Pons (tissue), 1 donor: ENCODE data around the gene TMEM37.

Experiments used
- DNase-seq: peaks from one replicate; pipeline ENCODE4 v3.0.0-alpha.2; 2016; ENCODE audit warnings: low spot score

Gene TMEM37

GRCh38 chr2:119433636-119434327, 2.1 kb downstream of the TMEM37 start:
- no peak for DNase-seq

DNA sequence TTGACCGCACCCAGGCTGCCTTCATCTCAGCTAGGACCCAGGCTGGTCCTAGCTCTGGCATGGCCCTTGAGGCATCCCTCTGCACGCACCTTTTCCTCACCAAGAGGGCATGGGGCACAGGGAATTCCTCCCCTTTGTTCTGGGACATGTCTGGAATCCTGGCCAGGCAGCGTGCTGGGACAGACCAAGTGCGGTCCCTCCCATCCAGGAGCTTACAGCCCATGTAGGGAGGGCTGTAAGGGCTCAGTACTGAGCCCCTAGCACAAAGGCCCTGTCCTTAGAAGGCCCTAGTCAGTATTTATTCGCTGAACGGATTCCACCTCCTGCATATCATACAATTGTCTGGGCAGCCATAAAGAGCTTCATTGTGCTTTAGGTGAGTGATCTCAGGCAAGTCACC, 3.0 kb downstream of the TMEM37 start:
- DNase-seq, result no peak

GRCh38 chr2:119435081-119435952, 3.7 kb downstream of the TMEM37 start:
- DNase-seq, result no peak

GRCh38 chr2:119435953-119436297, 4.3 kb downstream of the TMEM37 start:
- no peak for DNase-seq

- DNase-seq, result no peak
Observed at GRCh38 chr2:119436993-119437772, 5.5 kb downstream of the TMEM37 start.

DNA sequence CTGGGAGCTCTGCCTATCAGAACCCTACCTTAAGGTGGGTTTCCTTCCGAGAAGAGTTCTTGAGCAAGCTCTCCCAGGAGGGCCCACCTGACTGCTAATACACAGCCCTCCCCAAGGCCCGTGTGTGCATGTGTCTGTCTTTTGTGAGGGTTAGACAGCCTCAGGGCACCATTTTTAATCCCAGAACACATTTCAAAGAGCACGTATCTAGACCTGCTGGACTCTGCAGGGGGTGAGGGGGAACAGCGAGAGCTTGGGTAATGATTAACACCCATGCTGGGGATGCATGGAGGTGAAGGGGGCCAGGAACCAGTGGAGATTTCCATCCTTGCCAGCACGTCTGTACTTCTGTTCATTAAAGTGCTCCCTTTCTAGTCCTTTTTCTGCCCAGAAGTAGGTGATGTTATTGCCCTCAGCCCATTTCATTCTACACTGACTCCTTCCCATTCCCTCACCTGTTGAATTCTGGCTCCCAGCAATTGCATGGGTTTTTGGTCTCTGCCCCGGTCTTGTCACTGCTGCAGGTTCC, 6.5 kb downstream of the TMEM37 start:
- DNase-seq, result no peak

DNA sequence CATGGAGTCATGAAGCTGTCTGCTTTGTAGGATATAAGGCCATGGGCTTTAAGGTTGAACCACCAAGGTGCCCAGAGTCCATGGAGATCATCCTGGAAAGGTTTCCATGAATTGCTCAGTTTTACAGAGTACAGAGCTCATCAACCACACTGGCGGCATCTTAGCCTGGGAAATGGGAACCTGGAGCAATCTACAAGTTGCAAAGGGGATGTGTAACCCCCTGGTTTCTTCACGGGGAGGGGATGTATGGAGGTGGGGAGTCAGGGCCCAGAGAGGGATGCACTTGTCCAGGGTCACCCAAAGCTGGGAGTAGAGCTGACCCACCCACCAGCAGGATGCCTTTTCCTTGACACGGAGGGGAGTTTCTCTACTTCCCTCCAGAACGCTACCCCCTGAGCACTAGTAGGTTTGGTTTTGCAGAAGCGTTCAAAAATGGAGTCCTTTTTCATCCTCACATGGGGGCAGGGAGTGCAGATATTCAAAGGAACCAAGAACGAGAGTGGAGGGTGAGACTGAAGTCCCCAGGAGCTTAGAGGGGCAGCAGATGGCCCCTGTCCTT, 7.2 kb downstream of the TMEM37 start:
- no peak for DNase-seq

DNA sequence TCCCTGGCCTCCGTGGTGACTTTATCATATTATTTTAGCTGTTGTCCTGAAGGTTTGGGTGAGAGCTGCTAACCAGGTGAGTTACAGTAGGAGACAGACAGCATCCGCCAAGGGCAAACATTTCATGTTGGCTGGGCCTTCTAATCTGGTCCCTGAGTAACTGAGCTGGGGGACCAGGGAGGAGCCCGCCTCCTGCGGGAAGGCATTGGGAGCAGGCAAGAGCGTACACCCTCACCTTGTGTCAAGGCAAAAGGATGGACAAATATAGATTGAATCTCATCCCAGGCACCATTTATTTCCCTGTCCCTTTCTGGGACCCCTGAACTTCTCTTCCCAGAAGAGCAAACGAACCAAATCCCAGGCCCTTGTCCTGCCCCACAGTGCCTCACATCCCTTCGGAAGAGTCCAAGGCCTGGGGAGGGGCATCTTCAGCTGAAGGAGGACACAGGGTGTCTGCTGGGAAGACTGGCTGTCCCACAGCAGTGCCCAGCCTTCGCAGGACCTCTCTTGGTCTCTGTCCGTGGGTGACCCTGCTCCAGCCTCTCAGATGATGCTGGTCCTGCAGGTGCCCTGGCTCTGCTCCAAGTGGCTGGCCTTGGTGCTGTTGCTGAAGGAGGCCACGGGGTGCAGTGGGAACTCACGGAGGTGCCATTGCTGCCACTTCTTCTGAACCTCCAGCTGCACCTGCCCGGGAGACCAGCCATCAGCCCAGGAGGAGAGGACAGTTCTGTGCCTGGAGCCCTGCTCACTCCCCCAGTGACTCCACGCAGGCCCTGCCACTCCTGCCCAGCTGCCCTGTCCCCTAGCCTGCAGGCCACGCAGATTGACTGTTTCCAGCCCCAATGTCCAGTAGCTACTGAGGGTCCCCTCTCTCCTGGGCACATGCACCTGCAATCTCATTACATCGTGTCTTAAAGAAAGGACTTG, 8.2 kb downstream of the TMEM37 start:
- no peak for DNase-seq

GRCh38 chr2:119440501-119440870, 8.8 kb downstream of the TMEM37 start:
- no peak for DNase-seq

- no peak for DNase-seq
Observed at GRCh38 chr2:119440873-119441272, 9.2 kb downstream of the TMEM37 start.

GRCh38 chr2:119441376-119442225, 9.9 kb downstream of the TMEM37 start:
- no peak for DNase-seq

DNA sequence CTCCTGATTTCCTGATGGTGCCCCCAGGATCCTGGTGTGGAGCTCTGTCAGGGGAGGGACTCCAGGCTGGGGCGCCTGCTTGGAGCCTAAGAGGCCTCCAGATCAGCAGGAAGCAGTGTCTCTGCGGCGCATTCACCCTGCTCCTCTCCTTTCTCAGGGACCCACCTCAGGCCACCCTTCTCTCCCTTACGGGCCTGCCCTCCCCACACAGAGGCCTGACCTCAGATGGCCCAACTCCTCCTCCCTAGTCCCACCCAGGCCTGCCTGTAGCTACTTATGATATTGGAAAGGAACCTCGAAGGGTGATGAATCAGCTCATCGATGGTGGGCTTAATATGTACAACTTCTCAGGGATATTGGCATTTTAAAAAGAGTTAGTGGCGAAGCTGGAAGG, 10.6 kb downstream of the TMEM37 start:
- DNase-seq, result no peak

GRCh38 chr2:119442850-119443249, 11.2 kb downstream of the TMEM37 start:
- DNase-seq, result no peak

DNA sequence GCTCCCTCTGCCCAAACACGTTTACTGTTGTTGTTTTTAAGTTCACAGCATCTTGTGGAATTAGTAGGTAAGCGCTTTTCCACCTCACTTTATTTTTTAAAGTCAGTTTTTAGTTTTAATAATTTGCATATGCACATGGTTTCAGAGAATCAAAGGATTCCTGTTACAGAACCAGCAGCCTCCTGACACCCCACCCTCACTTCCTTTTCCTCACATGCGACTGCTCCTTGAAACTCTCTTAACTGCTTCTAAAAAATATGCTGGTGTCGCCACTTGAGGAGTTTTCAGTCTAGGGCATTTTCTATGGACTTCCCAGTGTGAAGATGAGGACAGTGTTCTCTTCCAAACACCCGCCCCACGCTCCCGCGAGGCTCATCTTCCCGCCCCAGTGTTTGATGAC, 14.4 kb downstream of the TMEM37 start:
- DNase-seq, result no peak

GRCh38 chr2:119448427-119449141, 16.9 kb downstream of the TMEM37 start:
- DNase-seq, result no peak

DNA sequence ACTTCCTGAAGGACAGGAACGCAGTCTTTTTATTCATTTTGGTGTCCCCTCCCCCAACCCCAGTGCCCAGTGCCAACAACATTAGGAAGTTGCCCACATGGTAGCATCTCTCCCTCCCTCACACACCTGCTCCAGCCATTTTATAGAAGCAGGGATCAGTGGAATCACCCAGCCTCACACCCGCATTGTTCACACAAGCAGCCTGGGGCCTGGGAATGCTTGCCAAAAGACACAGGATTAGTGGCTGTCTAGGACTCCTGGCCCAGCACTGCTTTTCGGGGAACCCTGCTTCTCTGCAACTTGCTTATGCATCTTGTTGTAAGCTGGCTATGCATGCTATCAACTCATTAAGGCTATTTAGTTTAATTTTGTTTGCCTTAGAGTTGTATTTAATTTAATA, 17.9 kb downstream of the TMEM37 start:
- no peak for DNase-seq

GRCh38 chr2:119451336-119452050, 19.8 kb downstream of the TMEM37 start:
- DNase-seq, result no peak

DNA sequence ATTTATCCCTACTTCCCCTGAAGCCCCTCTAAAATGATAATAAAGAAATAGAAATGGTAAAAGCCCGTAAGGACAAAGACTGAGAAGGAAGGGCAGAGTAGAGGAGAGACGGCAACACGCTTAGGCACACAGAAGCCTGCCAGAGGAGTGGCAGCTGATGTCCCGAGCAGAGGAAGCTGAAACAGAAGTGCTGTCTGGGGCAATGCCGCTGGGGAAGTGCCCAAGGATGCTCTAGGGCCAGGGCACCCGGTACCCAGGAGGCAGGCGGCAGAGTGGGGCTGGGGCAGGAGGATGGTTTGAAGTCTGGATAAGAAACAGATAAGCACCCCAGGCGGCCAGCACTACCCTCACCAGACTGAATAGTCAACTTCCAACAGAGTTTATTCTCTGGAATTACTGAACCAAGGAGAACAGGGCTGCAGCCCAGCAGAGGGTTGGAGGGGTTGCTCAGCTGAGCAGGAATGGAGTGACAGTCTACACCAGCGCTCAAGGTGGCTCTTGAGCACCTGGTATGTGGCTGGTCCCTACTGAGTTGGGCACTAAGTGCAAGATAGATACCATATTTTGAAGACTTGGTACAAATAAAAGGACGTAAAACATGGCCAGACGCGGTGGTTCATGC, 22.4 kb downstream of the TMEM37 start:
- DNase-seq, result no peak
